Umbilical cord (tissue), 2 donors: ENCODE results near the gene POLR2J. TPM values are rescaled to one million over a fixed set of nuclear protein-coding genes. Genes with fewer than 3 reads are reported as not detected.
A peak's percentile ranks its signal among the peaks of the same experiment; 100 is the strongest.
"Not testable (repeated sequence)": the region's sequence is repeated elsewhere in the genome, so short reads cannot be mapped to it uniquely, and the experiment has no call there.

Source experiments
- DNase-seq: peaks from one replicate; pipeline ENCODE4 v3.0.0-alpha.2; 2015; ENCODE audit warnings: low spot score
- total RNA-seq: library from RNA; depleted of rRNA; stranded (reverse); fragments of >200 nt; gene quantifications from one replicate; pipeline ENCODE4 v1.2.3, GENCODE V29; 2014; ENCODE audit warnings: low replicate concordance; ENCODE audit not compliant: insufficient read depth

The POLR2J gene
- total RNA-seq, 1 donor from 2014 or later, result 5.5 TPM

DNA sequence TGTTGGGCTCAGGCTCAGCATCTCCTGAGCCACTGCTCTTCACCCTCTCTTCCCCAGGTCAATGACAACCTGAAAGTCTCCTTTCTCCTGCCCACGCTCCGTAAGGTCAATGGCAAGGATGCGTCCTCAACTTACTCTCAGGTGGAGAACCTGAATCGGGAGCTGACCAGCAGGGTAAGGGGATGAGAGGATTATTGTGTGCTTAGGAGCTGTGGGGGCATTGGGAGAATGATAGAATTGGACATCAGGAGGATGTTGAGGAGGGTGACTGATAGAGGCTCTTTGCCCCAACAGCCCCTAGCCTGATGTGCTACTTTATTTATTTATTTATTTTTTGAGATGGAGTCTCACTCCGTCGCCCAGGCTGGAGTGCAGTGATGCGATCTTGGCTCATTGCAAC, 12.6 kb downstream of the POLR2J start:
- DNase-seq, result no peak

DNA sequence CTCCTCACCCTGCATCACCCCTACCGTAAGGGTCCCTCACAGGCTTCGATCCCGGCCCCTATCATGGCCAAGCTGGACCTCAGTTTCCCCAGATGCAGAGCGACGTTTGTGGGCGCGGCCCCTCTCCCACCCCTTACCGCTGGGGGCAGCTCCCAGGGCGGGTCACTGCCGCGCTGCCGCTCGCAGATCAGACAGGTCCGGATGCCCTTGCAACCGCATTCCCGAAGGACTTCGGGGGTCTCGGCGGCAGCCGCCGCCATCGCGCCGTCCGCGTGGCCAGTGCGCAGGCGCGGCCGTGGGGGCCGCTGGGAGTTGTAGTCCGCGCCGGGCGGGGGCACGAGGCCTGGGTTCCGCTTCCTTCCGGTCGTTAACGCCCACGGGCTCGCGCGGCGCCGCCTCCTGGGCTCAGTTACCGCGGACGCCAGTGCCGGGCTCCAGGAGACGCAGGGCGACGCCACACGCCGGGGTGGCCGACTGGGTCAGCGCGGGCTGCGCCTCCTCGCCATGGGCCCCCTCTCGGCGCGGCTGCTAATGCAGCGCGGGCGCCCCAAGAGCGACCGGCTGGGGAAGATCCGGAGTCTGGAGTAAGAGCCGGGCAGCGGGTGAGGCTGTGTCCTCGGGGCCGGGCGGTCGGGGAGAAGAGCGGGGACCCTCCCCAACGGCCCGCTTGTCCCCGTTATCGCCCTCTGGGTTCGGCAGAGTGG, 14.0 kb downstream of the POLR2J start, which contains the start of the genes ALKBH4 and LRWD1:
Gene ALKBH4, minus strand, starts transcription at position 287 of the 704 bp plus-strand sequence. Its CDS starts 27 bp downstream, at position 260.
Gene LRWD1, plus strand, starts transcription at position 408 of the 704 bp plus-strand sequence. Its CDS starts 97 bp downstream, at position 505.
- DNase-seq, result peak; percentile 95

DNA sequence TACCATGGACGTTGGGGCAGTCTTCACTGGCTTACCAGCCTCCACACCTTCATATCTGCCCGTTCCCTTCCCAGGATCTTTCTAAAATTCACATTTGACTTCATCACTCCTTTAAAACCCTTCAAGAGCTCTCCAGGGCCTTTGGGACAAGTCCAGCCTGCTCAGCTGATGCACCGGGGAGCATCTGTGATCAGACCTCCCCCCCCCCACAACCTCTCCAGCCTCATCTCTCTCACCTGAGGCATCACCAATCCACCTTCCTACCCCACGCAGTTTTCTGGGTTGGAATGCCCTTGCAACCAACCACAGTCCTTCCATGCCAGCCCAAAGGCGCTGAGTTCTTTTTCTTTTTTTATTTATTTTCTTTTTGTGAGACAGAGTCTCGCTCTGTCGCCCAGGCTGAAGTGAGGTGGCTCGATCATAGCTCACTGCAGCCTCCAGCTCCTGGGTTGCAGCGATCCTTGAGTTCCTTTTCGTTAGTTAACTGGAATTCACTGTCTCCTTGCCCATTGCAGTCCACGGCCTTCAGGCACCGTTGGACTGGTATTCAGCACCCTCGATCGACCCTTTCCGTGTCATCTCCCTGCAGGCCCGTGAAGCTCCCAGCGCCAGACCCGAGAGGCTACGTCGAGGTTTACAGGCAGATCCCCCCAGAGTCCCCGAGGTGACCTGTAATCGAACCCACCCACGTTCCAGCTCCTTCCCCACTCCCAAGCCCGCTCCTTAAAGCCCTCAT, 14.7 kb downstream of the POLR2J start:
- DNase-seq, result peak; percentile 18

DNA sequence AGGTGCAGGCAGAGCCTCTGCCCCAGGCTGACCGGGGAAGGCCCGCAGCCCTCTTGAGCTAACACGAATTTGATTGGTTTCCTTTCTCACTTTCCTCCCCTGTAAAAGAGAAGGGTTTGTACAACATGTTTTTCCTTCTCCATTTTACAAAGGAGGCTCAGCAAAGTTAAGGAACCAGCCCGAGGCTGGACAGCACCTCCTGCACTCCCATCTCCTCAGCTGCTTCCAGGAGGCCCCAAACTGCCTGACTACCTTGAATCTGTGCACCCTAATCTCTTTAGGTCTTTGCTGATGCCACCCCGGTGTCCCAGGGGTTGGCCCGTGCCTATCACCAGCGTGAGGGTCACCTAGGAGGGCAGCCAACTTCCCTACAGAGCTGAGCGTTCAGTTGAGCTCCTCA, 18.3 kb downstream of the POLR2J start:
- DNase-seq, result no peak

DNA sequence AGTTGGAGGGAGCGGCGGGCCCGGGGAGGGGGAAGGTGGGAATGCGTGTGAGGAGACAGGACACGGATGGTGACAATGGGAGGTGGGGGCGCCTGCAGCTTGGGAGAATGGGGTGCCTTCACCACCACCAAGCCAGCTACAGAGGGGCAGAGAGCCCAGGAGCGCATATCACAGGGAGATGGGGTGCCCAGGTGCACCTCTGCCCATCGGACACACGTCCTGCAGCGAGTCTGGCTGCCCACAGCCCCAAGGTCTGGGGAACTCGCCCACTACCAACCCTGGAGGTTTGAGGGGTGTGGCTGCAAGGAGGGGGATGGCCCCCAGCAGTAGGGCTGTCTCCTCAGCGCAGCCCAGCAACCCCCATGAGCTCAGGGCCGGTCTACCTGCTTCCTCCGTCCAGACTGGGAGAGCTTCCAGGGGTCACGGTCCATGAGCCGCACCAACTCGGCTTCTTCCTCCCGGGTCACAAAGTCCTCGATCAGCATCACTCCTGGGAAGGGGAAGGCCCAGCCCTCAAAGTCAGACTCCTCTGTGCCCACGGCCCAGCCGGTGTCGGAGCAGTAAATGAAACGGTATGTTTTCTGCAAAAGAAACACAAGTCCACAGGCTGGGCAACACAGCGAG, 19.4 kb downstream of the POLR2J start:
- DNase-seq, result no peak

DNA sequence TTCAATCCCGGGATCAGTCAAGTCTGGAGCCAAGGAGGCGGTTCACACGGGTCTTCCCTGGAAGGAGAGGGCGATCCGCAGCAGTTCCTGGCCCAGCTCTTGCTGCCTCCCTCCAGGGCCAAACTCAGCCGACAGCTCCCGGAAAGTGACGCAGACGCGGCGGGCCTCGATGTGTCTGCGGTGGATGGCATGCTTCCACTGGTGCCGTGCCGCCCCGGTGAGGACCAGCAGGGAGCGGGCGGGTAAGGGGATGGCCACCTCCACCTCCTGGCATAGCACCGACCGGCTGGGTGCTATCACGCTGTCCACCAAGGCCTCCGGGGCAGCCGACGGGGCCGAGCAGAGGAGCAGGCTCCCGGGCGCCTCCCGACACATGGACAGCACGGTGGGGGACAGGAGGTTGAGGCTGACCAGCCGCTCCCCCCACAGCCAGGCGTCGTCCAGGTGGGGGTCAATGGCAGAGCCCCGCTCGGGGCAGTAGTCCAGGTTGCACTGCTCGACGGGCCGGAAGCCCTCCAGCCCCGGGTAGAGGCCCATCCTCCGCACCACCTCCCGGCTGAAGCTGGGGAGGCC, 21.3 kb downstream of the POLR2J start:
- DNase-seq, result no peak

DNA sequence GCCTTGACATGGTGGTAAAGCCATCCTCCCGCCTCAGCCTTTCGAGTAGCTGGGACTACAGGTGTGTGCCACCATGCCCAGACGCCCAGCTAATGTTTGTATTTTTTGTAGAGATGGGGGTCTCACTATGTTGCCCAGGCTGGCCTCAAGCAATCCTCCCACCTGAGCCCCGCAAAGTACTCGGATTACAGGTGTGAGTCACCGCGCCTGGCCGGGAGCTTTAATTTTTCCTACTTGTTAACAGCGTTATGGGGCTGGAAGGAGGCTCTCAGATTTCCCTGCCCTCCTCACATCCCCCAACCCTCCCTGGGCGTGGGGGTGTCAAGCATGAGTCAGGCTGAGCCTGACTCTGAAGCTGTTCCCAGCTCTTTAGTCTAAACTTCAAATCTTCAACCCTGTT, 22.4 kb downstream of the POLR2J start:
- no peak for DNase-seq

DNA sequence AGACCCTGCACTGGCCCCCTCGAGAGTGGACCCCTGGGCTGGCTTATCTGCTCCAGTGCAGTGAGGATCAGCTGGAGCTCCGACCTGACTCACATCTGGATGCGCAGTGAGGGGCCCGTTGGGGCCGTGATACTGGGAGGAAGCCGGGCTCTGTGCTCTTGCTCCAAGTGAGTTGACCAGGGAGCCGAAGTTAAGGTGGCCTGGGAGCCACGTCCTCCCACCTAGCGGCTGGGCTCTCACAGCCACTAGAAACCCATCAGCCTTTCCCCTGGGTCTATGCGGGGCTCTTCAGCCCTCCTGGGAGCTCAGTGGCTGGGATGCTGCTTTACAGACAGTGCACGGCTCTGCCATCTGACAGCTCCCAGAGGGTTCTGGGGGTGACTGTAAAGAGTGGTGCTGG, 23.1 kb downstream of the POLR2J start:
- DNase-seq, result no peak

DNA sequence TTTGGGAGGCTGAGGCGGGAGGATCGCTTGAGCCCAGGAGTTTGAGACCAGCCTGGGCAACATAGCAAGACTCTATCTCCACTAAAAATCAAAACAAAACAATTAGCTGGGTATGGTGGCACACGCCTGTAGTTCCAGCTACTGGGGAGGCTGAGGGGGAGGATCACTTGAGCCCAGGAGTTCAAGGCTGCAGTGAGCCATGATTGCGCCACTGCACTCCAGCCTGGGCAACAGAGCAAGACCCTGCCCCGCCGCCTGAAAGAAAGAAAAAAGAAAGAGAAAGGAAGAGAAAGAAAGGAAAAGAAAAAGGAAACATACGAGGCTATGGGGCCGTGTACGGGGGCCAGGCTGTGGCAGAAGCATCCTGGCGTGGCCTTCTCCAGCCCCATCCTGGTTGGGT, 23.8 kb downstream of the POLR2J start:
- DNase-seq, result not testable (repeated sequence)

DNA sequence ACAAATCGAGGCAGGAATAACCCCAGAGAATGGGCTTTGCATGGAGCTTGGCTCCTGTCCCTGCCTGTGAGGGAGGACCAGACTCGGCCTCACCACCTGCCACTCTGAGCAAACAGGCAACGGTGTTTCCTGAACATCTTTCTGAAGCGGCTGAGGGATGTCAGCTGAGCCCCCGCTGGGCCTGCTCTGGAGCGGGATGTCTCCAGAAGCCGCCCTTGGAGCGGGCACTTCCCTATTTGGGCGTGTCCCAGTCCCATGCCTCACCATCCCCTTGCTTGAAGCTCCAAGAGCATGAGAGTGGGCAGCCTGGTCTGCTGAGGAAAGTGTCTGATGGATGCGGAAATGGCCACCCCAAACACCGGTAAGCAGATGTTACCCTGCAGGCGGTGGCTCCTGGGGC, 24.3 kb downstream of the POLR2J start:
- no peak for DNase-seq

DNA sequence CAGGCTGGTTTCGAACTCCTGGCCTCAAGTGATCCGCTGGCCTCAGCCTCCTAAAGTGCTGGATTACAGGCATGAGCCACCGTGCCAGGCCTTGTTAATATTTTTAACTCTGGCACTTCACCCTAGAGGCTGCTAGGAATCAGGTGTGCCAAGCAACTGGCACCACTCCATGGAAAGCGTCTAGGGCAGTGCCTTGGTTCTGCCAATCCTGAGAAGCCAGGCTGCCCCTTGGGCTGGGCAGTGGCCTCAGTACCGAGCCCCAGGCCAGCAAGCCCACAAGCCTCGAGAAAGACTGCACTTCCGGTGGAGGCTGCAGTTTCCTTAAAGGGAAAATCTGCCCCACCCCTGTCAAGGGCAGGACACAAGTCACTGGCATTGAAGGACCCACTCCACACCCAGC, 25.4 kb downstream of the POLR2J start:
- no peak for DNase-seq

DNA sequence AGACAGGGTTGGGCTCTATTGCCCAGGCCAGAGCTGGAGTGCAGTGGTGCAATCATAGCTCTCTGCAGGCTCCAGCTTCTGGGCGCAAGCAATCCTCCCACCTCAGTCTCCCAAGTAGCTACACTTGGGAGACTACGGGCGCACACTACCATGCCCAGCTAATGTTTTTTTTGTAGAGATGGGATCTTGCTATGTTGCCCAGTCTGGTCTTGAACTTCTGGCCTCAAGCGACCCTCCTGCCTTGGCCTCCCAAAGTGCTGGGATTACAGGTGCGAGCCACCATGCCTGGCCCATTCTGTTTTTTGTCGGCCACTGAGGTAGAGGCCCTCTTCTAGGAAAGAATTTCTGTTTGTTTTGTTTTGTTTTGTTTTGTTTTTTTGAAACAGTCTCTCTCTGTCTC, 26.3 kb downstream of the POLR2J start:
- DNase-seq, result no peak

DNA sequence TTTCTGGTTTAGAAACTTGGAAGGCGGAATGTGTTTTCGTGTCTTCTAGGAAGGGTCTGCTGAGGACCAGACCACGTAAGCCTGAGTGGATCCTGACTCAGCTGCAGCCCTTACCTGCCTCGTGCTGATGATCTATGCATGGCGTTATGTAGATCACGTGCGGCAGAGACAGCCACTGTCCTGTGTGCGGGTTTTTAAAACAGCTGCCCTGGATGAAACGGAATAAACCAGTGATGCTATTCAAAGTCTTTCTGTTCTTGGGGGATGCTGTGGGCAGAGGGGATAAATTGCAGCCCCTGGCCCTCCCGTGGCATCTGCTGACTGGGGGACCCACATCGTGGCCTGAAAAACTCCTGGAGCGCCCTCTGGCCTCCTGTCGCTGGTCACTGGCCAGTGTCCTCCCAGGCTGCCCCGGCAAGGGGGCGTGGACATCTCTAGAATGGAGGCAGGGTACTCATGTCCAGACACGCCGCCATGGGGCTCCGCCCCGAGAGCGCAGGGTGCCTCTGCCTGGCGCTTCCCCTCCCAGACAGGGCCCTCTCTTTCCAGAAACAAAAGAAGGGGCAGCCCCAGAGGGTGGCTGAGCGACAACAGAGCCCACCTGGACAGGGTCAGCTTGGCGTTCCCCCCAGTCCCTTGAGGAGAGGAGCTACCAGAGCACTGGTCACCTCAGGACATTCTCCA, 27.2 kb downstream of the POLR2J start:
- no peak for DNase-seq

DNA sequence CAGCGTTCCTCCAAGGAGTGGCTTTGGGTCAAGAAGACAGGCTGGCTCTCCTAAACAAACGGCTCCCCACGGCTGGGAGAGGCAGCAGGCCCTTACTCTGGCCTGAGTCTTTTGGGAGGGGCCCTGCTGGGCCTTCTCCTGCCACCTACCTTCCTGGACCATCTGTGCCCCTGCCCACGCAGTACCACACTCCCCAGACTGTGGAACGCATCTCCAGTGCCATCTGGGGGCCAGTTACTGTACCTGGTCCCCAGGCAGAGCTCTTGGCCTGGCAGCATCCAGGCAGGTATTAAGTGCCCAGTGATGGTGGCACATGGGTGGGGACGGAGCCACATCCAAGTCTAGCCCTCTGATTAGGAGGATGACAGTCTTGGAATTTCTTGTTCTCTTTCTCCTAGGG, 28.5 kb downstream of the POLR2J start:
- no peak for DNase-seq

DNA sequence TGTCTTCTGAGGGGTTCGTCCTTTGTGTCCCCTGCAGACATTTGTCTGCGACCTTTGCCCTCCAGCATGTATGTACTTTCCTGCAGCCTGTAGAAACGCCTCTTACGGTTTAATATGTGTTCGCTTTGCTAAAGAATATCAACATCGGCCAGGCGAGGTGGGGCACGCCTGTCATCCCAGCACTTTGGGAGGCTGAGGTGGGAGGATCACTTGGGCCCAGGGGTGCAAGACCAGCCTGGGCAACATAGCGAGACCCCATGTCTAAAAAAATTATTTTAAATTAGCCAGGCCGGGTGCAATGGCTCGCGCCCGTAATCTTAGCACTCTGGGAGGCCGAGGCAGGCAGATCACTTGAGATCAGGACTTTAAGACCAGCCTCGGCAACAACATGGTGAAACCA, 29.6 kb downstream of the POLR2J start:
- no peak for DNase-seq

DNA sequence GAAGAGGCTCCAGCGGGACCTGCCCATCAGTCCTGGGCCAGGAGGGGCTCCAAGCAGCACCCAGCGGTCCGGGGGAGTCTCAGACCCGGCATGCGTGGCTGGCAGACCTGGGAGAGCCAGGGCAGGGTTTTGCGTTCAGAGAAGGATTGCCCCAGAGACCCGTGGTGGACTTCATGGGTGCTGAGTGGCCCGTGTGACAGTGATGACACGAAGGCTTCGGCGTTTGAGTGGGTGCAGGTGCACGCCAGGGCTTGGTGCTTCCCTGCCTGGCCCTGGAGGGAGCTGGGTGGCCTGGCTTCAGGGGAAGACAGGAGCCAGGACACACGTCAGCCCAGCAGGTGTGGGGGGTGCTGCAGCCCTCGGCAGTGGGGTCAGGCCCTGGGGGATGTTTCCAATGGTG, 31.4 kb downstream of the POLR2J start:
- DNase-seq, result no peak

DNA sequence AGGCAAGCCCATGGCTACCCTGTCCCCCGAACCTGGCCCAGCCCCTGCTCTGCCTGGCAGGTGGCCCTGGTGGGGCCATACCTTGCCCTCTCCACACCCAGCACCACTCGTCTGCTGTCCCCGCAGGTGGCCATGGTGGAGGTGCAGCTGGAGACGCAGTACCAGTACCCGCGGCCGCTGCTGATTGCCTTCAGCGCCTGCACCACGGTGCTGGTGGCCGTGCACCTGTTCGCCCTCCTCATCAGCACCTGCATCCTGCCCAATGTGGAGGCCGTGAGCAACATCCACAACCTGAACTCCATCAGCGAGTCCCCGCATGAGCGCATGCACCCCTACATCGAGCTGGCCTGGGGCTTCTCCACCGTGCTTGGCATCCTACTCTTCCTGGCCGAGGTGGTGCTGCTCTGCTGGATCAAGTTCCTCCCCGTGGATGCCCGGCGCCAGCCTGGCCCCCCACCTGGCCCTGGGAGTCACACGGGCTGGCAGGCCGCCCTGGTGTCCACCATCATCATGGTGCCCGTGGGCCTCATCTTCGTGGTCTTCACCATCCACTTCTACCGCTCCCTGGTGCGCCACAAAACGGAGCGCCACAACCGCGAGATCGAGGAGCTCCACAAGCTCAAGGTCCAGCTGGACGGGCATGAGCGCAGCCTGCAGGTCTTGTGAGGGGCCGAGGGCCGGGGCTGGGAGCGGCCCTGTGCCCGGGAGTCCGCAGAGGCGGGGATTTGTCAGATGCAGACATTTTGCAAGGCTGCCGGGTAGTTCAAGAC, 32.1 kb downstream of the POLR2J start:
- DNase-seq, result no peak

DNA sequence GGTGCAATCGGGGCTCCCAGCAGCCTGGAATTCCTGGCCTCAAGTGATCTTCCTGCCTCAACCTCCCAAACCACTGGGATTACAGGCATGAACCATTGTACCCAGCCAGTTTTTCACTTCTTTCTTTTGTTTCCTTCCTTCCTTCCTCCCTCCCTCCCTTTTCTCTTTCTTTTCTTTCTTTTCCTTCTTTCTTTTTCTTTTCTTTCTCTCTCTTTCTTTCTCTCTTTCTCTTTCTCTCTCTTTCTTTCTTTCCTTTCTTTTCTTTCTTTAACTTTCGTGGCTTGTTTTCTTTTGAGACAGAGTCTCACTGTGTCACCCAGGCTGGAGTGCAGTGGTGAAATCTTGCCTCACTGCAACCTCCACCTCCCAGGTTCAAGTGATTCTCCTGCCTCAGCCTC, 33.0 kb downstream of the POLR2J start:
- DNase-seq, result no peak

DNA sequence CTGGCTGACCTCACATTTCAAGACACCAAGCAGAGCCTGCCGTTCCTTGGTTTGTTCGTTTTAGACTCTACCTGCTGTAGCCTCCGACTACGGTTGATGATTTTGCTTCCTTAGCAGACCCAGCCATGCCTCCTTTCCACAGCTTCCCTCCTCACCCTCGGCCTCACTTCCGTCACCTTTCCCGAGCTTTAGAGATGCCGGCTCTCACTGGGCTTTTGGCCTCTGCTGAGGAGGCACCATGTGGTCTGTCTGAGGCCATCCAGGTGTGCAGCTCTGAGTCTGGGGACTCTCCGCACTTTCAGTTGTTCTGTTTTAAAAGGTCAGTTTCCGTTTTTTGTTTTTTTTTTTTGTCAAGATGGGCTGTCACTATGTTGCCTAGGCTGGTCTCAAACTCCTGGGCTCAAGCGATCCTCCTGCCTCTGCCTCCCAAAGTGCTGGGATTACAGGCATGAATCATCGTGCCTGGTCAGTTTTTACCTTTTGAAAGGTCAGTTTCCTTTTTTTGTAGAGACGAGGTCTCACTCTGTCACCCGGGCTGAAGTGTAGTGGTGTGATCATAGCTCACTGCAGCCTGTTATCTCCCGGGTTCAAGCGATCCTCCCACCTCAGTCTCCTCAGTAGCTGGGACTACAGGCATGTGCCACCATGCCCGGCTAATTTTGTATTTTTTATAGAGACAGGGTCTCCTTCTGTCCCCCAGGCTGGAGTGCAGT, 33.6 kb downstream of the POLR2J start:
- DNase-seq, result no peak
